ENCODE results near the gene UBL7. TPM values are rescaled to one million over a fixed set of nuclear protein-coding genes. Genes with fewer than 3 reads are reported as not detected.

UBL7 gene
- total RNA-seq, 1 experiment from 2014 or later: 65.3 TPM

DNA sequence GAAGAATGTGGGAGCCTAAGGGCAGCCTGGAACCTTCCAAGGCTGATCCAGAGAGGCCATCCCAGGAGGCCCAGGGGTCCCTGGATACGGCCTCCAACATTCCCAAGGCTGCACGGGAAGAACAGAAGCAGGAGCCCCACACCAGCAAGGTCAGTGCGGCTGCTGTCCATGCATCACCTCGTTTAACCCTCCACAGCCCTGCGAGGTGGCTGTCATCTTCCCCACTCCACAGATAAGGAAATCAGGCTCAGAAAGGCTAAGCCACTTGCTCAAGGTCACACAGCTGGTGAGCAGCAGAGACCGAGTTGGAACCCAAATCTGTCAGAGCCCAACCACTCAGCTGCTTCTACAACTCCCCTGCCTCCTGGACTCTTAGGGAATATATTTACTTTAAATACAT, 48.8 kb downstream of the UBL7 start:
- no peak overlapping the region for H3K4me3 ChIP-seq (replicated peaks in 1 of 2; ENCODE audit: low read depth in 1 of 2, low read length in 2 of 2)
- H4K20me1 ChIP-seq (ENCODE audit: insufficient read depth): no peaks in the 10 kb centered on the region
- no peak overlapping the region for H3K9ac ChIP-seq (ENCODE audit: low read length)
- intact Hi-C loops (cut with micrococcal nuclease): no loop called here
- no peak overlapping the region for H3K27ac ChIP-seq (ENCODE audit: low read depth, low read length)
- no TSS peak for BruUV-seq (replicated peaks)
- H3K4me2 ChIP-seq (ENCODE audit: low read length): no peak overlapping the region
- no peaks in the 10 kb centered on the region for H3K27me3 ChIP-seq (ENCODE audit: insufficient read depth, low read length)
- TF ChIP-seq EZH2phosphoT487 (IDR thresholded peaks at IDR 0.05; ENCODE audit: borderline replicate concordance): no peak
- H3K9me3 ChIP-seq (ENCODE audit: control insufficient read depth in 1 of 2, insufficient read depth in 1 of 2, low read depth in 1 of 2, low read length in 2 of 2): no peaks in the 10 kb centered on the region
- peaks cover 2% of the 10 kb centered on the region; the same call in 1 of the 2 replicates for H3K79me2 ChIP-seq (ENCODE audit: insufficient read depth, low read length)
- no peak overlapping the region for H2AFZ ChIP-seq (ENCODE audit: low read depth, low read length, poor library complexity, severe bottlenecking)
- H3K4me1 ChIP-seq (ENCODE audit: control insufficient read depth in 1 of 2, insufficient read depth in 2 of 2, low read length in 2 of 2): peaks cover 9 to 23% of the 10 kb centered on the region in 2 experiments
- ChIA-PET RAD21 (ENCODE audit: low non-redundant PET in 1 of 2, low total read pairs in 2 of 2, uncharacterized antibody in 2 of 2, unreplicated experiment in 2 of 2) (no interaction called here), CTCF (no interaction called here), POLR2A (no interaction called here)
- H3K9me2 ChIP-seq (ENCODE audit: insufficient read depth): no peaks in the 10 kb centered on the region
- no peak for ATAC-seq
- H3K36me3 ChIP-seq (ENCODE audit: control insufficient read depth in 1 of 2, insufficient read depth in 2 of 2, low read length in 2 of 2): peaks cover 0 to 38% of the 10 kb centered on the region in 2 experiments; a peak in 2 of 4 replicates
- DNase-seq (ENCODE audit: low read depth, low spot score): no peak

- Histone ChIP-seq H3K79me2 (ENCODE audit: insufficient read depth, low read length) (no peaks in the 10 kb centered on the region; the same call in 1 of the 2 replicates), H4K20me1 (ENCODE audit: insufficient read depth) (no peaks in the 10 kb centered on the region), H3K4me2 (ENCODE audit: low read length) (no peak overlapping the region), H3K9me3 (ENCODE audit: control insufficient read depth in 1 of 2, insufficient read depth in 1 of 2, low read depth in 1 of 2, low read length in 2 of 2) (no peaks in the 10 kb centered on the region), H3K27me3 (ENCODE audit: insufficient read depth, low read length) (no peaks in the 10 kb centered on the region), H3K4me1 (ENCODE audit: control insufficient read depth in 1 of 2, insufficient read depth in 2 of 2, low read length in 2 of 2) (peaks cover 14 to 28% of the 10 kb centered on the region in 2 experiments), H2AFZ (ENCODE audit: low read depth, low read length, poor library complexity, severe bottlenecking) (no peak overlapping the region), H3K4me3 (replicated peaks in 1 of 2; ENCODE audit: low read depth in 1 of 2, low read length in 2 of 2) (no peak overlapping the region), H3K27ac (ENCODE audit: low read depth, low read length) (no peak overlapping the region), H3K9ac (ENCODE audit: low read length) (no peak overlapping the region), H3K9me2 (ENCODE audit: insufficient read depth) (no peaks in the 10 kb centered on the region), H3K36me3 (ENCODE audit: control insufficient read depth in 1 of 2, insufficient read depth in 2 of 2, low read length in 2 of 2) (peaks cover 0 to 36% of the 10 kb centered on the region in 2 experiments; a peak in 2 of 4 replicates)
- BruUV-seq (replicated peaks): no TSS peak
- intact Hi-C loops (cut with micrococcal nuclease): no loop called here
- ChIA-PET RAD21 (ENCODE audit: low non-redundant PET in 1 of 2, low total read pairs in 2 of 2, uncharacterized antibody in 2 of 2, unreplicated experiment in 2 of 2) (no interaction called here), CTCF (no interaction called here), POLR2A (no interaction called here)
- ATAC-seq (no peak), DNase-seq (ENCODE audit: low read depth, low spot score) (no peak)
- no peak for TF ChIP-seq TCF7L2 (IDR thresholded peaks at IDR 0.05; ENCODE audit: borderline replicate concordance, extremely low read depth, insufficient read depth, insufficient read length)
- no peak for TF ChIP-seq CBX3 (IDR thresholded peaks at IDR 0.05; ENCODE audit: low read depth)
- TF ChIP-seq ELF1 (IDR thresholded peaks at IDR 0.05; ENCODE audit: borderline replicate concordance, low read depth): no peak
- no peak for TF ChIP-seq EZH2 (IDR thresholded peaks at IDR 0.05)
- TF ChIP-seq, protein P1, sequence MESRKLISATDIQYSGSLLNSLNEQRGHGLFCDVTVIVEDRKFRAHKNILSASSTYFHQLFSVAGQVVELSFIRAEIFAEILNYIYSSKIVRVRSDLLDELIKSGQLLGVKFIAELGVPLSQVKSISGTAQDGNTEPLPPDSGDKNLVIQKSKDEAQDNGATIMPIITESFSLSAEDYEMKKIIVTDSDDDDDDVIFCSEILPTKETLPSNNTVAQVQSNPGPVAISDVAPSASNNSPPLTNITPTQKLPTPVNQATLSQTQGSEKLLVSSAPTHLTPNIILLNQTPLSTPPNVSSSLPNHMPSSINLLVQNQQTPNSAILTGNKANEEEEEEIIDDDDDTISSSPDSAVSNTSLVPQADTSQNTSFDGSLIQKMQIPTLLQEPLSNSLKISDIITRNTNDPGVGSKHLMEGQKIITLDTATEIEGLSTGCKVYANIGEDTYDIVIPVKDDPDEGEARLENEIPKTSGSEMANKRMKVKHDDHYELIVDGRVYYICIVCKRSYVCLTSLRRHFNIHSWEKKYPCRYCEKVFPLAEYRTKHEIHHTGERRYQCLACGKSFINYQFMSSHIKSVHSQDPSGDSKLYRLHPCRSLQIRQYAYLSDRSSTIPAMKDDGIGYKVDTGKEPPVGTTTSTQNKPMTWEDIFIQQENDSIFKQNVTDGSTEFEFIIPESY (IDR thresholded peaks at IDR 0.05; ENCODE audit: extremely low read depth, insufficient replicate concordance, low read length): no peak
- no peak for TF ChIP-seq EZH2phosphoT487 (IDR thresholded peaks at IDR 0.05; ENCODE audit: borderline replicate concordance)
- TF ChIP-seq FOSL1 (IDR thresholded peaks at IDR 0.05; ENCODE audit: low read depth): no peak
- TF ChIP-seq YY1 (IDR thresholded peaks at IDR 0.05; ENCODE audit: extremely low read depth, insufficient replicate concordance, low read depth, low read length): no peak
- TF ChIP-seq, protein P2, sequence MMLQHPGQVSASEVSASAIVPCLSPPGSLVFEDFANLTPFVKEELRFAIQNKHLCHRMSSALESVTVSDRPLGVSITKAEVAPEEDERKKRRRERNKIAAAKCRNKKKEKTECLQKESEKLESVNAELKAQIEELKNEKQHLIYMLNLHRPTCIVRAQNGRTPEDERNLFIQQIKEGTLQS (IDR thresholded peaks at IDR 0.05): no peak
- no peak for TF ChIP-seq SIN3A (IDR thresholded peaks at IDR 0.05; ENCODE audit: low read depth)
- TF ChIP-seq, protein P3, sequence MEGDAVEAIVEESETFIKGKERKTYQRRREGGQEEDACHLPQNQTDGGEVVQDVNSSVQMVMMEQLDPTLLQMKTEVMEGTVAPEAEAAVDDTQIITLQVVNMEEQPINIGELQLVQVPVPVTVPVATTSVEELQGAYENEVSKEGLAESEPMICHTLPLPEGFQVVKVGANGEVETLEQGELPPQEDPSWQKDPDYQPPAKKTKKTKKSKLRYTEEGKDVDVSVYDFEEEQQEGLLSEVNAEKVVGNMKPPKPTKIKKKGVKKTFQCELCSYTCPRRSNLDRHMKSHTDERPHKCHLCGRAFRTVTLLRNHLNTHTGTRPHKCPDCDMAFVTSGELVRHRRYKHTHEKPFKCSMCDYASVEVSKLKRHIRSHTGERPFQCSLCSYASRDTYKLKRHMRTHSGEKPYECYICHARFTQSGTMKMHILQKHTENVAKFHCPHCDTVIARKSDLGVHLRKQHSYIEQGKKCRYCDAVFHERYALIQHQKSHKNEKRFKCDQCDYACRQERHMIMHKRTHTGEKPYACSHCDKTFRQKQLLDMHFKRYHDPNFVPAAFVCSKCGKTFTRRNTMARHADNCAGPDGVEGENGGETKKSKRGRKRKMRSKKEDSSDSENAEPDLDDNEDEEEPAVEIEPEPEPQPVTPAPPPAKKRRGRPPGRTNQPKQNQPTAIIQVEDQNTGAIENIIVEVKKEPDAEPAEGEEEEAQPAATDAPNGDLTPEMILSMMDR (IDR thresholded peaks at IDR 0.05 in 2 of 3, conservative IDR thresholded peaks at IDR 0.05 in 1 of 3; ENCODE audit: borderline replicate concordance in 1 of 3, insufficient read depth in 1 of 3, low read depth in 2 of 3, low read length in 2 of 3): no peak
- TF ChIP-seq SP1 (IDR thresholded peaks at IDR 0.05; ENCODE audit: low read depth): no peak
- TF ChIP-seq, protein P4, sequence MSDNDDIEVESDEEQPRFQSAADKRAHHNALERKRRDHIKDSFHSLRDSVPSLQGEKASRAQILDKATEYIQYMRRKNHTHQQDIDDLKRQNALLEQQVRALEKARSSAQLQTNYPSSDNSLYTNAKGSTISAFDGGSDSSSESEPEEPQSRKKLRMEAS (IDR thresholded peaks at IDR 0.05): no peak
- no peak for TF ChIP-seq ZNF274 (IDR thresholded peaks at IDR 0.05; ENCODE audit: low read depth, low read length)
Measured at GRCh38 chr15:74411686-74412085, 49.3 kb downstream of the UBL7 start.
